GM18909 (cell line): ENCODE results near the gene GLG1.

Experiments used
- ATAC-seq: cut with Tn5 transposase; IDR thresholded peaks from one replicate; pipeline ENCODE4 v1.9.1; 2021; ENCODE audit warnings: mild to moderate bottlenecking; ENCODE audit not compliant: unreplicated experiment, poor library complexity

Gene GLG1

GRCh38 chr16:74487634-74488495 lies 119.0 kb downstream of the GLG1 start:
- ATAC-seq, result no peak

GRCh38 chr16:74485916-74486315 lies 121.0 kb downstream of the GLG1 start:
- no peak for ATAC-seq

GRCh38 chr16:74480150-74481029 lies 126.5 kb downstream of the GLG1 start:
- ATAC-seq, result no peak

GRCh38 chr16:74477226-74477625 lies 129.7 kb downstream of the GLG1 start:
- no peak for ATAC-seq

- no peak for ATAC-seq
These were observed 132.5 kb downstream of the GLG1 start for GRCh38 chr16:74474416-74474815.

- no peak for ATAC-seq
These were observed 134.4 kb downstream of the GLG1 start for GRCh38 chr16:74472540-74472939.

GRCh38 chr16:74472010-74472409 lies 134.9 kb downstream of the GLG1 start:
- ATAC-seq, result no peak

GRCh38 chr16:74469946-74470478 lies 136.9 kb downstream of the GLG1 start:
- ATAC-seq, result no peak

- ATAC-seq, result no peak
These were observed 137.9 kb downstream of the GLG1 start for GRCh38 chr16:74468807-74469525.

GRCh38 chr16:74466872-74467271 lies 140.0 kb downstream of the GLG1 start:
- ATAC-seq, result peak; percentile 48

- ATAC-seq, result no peak
These were observed 140.8 kb downstream of the GLG1 start for GRCh38 chr16:74465851-74466685.

- ATAC-seq, result no peak
These were observed 141.6 kb downstream of the GLG1 start for GRCh38 chr16:74465281-74465680.

- ATAC-seq, result no peak
These were observed 143.0 kb downstream of the GLG1 start for GRCh38 chr16:74463888-74464287.

- ATAC-seq, result no peak
These were observed 144.6 kb downstream of the GLG1 start for GRCh38 chr16:74462361-74462760.

- no peak for ATAC-seq
These were observed 145.1 kb downstream of the GLG1 start for GRCh38 chr16:74461826-74462225.

- no peak for ATAC-seq
These were observed 146.4 kb downstream of the GLG1 start for GRCh38 chr16:74460542-74460941.

GRCh38 chr16:74456290-74456625 lies 150.7 kb downstream of the GLG1 start:
- no peak for ATAC-seq

- ATAC-seq, result no peak
These were observed 151.2 kb downstream of the GLG1 start for GRCh38 chr16:74455619-74456289.

- no peak for ATAC-seq
These were observed 151.7 kb downstream of the GLG1 start for GRCh38 chr16:74455213-74455612.
